GM21526 (cell line): ENCODE measurements around the gene HESX1.

Source experiments
- ATAC-seq: cut with Tn5 transposase; IDR thresholded peaks from one replicate; pipeline ENCODE4 v1.9.1; 2021; ENCODE audit warnings: moderate library complexity; ENCODE audit not compliant: unreplicated experiment, low FRiP score

Gene HESX1

DNA sequence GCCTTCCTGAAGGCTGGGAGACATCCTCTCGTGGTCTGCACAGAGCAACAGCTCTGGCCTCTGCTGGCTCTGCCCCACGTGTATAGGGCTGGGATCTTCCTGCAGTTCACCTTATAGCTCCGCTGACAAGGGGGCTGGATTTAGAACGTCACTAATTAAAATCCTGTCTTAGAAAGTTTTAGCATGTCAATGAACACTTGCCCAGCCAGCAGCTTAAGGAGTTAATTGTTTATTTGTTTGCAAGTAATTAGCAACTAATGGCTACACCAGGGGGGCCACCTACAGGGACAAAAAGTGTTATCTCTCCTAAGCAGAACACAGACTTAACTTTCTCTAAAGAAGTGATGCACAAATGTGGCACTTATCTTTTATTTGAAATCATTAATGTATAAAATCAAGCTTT lies at the start of gene HESX1:
Gene HESX1 (minus strand): TSS at position 84 of the 403 bp plus-strand sequence. CDS start 60 bp downstream, at position 24.
- no peak for ATAC-seq

GRCh38 chr3:57244946-57245345 lies 45.2 kb upstream of the HESX1 start:
- ATAC-seq: no peak

GRCh38 chr3:57234613-57235575 lies 35.1 kb upstream of the HESX1 start:
- ATAC-seq: peak; percentile 57

GRCh38 chr3:57233799-57234198 lies 34.0 kb upstream of the HESX1 start:
- no peak for ATAC-seq

DNA sequence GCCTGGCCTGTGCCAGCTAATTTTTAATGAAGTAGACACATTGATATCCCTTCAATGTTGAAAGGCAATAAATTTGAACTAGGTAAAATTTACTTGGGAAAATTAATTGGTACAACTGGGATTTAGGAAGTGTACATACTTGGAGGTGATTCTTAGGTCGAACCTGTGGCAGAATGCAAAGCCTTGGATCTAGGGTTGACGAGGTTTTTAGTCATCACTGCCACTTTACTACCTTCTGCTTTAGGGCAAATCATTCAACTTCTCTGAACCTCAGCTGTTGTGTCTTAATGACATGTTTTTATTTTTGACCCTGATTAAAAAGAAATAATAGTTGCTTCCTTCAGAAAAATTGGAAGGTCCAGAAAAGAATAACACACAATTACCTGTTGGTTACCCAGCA lies 30.2 kb upstream of the HESX1 start:
- ATAC-seq: no peak

GRCh38 chr3:57227930-57228751 lies 28.4 kb upstream of the HESX1 start:
- ATAC-seq: peak; percentile 39

- peak; percentile 79 for ATAC-seq
Observed at GRCh38 chr3:57227204-57227929, 27.6 kb upstream of the HESX1 start, which contains the start of gene APPL1. Gene APPL1 (plus strand): TSS chr3:57227729. CDS start chr3:57227884, 155 bp downstream.

DNA sequence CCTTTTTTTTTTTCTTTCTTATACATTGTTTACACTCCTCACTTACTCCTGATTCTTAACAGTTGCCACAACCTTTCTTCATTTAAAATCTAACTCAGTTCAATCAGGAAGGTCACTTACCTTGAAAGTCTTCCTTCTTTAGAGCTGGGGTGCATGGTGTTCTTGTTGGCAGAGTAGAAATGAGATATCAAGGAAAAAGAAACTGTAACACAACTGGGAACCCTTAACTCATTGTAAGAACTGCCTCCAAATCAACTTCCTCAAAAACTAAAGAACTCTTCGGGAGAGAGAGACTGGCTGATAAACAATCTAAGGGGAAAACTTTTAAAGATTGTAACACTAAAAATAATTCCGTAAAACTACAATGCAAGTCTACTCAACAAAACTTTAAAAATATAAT lies 26.4 kb upstream of the HESX1 start:
- no peak for ATAC-seq

- ATAC-seq: no peak
Observed at GRCh38 chr3:57224856-57225255, 25.1 kb upstream of the HESX1 start.

DNA sequence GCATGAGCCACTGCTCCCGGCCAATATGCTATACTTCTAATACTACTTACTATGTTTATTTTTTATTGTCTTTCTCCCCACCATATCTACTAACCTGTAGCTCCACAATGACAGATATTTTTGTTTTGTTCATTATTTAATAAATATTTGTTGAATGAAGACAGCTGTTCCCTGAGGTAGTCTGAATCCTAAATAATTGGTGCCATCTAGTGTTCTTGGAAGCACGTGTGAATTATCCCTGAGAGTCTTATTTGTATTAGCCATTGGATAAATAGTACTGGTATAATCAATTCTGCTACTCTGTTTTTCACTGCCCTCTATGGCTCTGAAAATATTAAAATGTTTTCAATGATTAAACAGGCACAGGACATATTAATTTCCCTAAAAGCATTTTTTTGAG lies 22.1 kb upstream of the HESX1 start:
- no peak for ATAC-seq

- no peak for ATAC-seq
Observed at GRCh38 chr3:57206423-57206822, 6.6 kb upstream of the HESX1 start.

DNA sequence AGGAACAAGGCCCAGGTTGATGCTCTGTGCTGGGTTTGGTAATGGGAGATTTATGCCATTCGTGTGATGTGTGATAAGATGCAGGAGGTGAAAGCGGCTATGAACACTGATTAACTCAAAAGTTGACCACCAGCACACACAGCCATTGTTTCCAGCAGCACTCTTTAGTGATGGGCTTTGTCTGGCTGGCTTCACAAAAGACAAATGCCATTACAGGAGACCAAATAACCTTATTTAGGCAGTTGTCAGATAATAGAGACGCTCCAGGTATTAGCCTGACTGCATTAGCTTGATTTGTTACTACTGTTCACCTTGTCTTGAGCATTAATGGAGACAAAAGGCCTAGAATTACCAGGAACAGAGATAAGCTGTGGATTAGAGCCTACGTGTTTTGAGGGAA lies 5.1 kb downstream of the HESX1 start:
- no peak for ATAC-seq

DNA sequence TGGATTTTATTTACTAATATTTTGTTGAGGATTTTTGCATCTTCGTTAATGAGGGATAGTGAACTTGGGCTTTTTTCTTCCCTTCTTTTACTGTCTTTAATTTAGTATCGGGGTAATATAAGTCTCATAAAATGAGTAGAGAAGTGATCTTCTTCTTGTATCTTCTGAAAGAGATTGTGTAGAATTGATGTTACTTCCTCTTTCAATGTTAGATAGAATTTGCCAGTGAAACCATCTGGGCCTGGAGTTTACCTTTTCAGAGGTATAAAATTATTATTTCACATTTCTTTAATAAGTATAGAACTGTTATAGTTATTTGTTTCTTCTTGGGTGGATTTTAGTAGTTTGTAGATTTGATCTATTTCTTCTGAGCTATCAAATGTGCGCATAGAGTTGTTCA lies 7.8 kb downstream of the HESX1 start:
- no peak for ATAC-seq

DNA sequence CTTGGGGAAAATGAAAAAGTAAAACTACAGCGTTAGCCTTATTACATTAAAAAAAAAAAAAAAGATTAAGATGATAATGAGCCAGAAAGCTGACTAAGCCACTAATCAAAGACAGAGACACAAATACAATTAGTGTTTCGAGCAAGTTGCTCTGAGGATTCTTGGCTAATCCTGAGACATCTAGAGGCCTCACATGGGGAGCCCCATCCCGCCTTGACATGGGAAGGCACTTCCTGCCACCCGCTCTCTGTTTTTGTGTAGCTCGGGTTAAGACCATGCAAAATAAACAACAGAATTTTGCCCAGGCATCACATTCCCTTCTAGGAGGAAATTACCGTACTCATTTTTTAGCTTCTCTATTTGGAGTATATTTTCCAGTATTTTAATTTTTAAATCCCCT lies 15.3 kb downstream of the HESX1 start:
- no peak for ATAC-seq

GRCh38 chr3:57179580-57180410 lies 20.0 kb downstream of the HESX1 start:
- no peak for ATAC-seq

GRCh38 chr3:57176045-57176444 lies 23.7 kb downstream of the HESX1 start:
- ATAC-seq: no peak

- no peak for ATAC-seq
Observed at GRCh38 chr3:57173687-57174086, 26.1 kb downstream of the HESX1 start.

DNA sequence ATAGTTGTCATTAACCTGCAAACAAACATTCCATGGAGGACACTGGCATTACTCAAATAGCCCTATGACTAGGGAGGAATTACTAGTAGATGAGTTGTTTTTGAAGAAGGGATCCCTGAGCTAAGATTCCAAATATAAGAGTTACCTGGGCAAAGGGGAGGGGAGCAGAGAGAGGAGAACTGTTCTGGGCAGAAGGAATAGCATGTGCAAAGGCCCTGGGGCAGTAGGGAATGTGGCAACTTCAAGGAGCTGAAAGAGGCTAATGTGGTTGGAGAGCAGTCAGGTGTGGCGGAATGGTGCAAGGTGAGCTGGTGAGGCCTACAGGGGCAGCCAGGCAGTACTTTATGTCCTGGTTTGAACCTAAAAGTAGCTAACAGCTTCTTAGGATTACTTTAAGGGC lies 28.8 kb downstream of the HESX1 start:
- no peak for ATAC-seq

- peak; percentile 62 for ATAC-seq
Observed at GRCh38 chr3:57169872-57170623, 29.7 kb downstream of the HESX1 start.
